HG02981 (cell line): ENCODE measurements around the gene HHIPL1.
"Not testable (repeated sequence)": the region's sequence is repeated elsewhere in the genome, so short reads cannot be mapped to it uniquely, and the experiment has no call there.

Experiments
- ATAC-seq: cut with Tn5 transposase; IDR thresholded peaks from one replicate; pipeline ENCODE4 v1.9.1; 2021; ENCODE audit warnings: mild to moderate bottlenecking, moderate library complexity; ENCODE audit not compliant: unreplicated experiment

The HHIPL1 gene

GRCh38 chr14:99658218-99658845 is 13.4 kb downstream of the HHIPL1 start:
- ATAC-seq, result no peak

DNA sequence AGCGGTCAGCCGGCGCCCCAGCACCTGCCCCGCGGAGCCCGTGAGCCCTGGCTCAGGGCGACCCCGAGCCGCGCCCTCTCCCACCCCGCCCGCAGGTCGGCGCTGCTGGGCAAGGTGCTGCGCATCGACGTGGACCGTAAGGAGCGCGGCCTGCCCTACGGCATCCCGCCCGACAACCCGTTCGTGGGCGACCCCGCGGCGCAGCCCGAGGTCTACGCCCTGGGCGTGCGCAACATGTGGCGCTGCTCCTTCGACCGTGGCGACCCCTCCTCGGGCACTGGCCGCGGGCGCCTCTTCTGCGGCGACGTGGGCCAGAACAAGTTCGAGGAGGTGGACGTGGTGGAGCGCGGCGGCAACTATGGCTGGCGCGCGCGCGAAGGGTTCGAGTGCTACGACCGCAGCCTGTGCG is 14.4 kb downstream of the HHIPL1 start:
- no peak for ATAC-seq

GRCh38 chr14:99660006-99660566 is 15.2 kb downstream of the HHIPL1 start:
- ATAC-seq, result no peak

GRCh38 chr14:99660794-99661193 is 15.9 kb downstream of the HHIPL1 start:
- no peak for ATAC-seq

DNA sequence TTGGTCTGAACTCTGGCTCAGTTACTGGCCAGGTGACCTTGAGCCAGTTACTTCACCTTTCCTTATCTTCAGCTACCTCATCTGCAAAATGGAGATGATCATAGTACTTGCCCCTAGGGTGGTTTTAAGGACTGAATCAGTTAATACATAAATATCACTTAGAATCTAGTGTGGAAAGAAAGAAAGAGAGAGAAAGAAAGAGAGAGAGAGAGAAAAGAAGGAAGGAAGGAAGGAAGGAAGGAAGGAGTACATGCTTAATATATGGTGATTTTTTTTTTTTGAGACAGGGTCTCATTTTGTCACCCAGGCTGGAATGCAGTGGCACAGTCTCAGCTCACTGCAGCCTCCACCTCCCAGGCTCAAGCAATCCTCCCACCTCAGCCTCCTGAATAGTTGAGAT is 16.3 kb downstream of the HHIPL1 start:
- ATAC-seq, result not testable (repeated sequence)

DNA sequence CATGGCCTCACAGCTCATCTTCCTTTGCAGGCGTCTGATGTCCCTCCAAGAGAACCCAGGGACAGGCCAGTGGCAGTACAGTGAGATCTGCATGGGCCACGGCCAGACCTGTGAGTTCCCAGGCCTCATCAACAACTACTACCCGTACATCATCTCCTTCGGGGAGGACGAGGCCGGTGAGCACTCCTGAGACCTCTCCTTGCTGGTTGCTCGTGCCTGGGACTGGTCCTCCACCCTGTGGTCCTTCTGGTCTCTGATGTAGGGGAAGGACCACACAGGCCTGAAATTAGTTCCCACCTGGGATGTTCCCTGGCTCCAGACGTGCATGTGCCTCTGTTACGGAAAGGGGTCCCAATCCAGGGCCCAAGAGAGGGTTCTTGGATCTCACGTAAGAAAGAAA is 17.9 kb downstream of the HHIPL1 start:
- ATAC-seq, result no peak

DNA sequence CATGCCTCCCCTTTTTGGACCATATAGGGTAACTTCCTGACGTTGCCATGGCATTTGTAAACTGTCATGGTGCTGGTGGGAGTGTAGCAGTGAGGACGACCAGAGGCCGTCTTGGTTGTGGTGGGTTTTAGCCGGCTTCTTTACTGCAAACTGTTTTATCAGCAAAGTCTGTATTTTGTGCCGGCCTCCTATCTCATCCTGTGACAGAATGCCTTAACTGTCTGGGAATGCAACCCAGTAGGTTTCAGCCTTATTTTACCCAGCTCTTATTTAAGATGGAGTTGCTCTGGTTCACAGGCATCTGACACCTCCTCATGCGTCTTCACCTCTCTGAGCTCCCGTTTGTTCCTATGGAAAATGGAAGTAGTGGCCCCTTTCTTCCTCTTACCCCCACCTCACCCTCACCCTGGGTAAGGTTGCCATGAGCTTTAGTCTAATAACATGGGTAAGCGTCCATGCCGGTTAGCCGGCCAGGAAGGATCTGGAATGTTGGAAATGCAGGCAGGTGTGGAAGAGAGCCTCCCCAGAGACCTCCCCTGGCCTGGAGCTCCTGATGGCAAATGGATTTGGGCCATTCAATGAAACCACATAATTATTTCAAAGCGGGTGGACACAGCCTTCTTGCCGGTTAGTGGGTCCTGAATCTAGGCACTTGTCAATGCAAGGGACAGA is 18.6 kb downstream of the HHIPL1 start:
- no peak for ATAC-seq

DNA sequence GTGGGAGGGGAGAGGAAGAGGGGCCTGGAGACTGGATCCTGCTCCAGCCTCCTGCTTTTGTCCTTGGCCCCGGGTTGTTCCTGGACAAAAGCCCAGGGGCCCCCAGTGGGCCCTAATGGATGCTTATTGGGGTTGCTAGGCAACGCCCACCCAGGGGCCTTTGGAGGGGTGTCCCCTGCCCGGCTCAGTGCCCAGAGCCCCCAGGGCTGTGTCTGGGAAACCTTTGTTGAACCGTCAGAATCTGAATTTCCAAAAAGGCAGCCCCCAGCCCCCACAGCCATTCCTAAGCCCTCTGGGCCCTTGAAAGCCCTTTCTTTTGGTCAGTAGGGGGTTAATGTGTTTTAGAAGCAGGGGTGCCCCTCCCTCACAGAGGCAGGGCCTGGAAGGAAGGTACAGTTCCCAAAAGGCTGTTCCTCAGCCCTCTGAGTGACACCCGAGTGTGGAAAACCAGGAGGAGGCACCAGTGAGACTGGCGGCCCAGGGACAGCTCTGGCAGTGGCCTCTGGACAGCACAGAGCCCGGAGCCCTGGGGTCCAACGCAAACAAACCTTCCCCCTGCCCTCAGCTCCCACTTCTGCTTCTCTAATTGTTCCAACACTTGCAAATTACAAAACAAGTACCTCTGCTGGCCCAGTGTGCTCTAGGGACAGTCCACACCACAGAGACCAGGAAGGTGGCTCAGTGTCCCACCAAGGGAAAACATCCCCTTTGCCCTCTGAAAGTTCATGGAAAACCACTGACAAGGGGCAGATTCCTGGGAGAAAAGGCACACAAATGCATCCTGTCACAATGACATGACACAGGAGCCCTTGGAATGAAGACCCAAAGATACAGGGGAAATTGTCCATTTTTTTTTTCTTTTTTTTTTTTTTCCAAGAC is 19.4 kb downstream of the HHIPL1 start:
- no peak for ATAC-seq

DNA sequence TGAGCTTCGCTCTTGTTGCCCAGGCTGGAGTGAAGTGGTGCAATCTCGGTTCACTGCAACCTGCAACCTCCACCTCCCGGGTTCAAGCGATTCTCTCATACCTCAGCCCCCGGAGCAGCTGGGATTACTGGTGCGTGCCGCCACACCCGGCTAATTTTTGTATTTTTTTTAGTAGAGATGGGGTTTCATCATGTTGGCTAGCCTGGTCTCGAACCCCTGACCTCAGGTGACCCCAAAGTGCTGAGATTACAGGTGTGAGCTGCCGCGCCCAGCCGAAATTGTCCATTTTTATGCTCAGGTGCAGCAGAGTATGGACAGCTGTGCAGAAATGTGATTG is 20.0 kb downstream of the HHIPL1 start:
- no peak for ATAC-seq

DNA sequence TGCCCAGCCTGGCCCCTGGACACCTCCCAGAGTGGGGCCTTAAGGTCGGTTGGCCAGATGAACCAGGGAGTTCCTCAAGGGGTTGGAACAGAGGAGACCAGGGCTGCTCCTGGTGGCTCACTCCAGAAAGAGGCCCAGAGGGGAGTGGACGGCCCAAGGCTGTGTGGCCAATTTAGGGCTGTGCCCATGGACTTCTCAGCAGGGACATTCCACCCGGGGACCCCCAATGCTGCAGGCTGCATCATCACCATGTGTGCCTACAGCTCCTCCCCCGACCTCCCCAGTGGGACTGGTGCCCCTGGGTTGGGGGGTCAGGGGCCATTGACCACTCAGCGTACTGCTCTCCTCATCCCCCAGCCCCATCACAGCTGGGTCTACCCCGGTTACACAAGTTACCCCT is 21.6 kb downstream of the HHIPL1 start:
- no peak for ATAC-seq

DNA sequence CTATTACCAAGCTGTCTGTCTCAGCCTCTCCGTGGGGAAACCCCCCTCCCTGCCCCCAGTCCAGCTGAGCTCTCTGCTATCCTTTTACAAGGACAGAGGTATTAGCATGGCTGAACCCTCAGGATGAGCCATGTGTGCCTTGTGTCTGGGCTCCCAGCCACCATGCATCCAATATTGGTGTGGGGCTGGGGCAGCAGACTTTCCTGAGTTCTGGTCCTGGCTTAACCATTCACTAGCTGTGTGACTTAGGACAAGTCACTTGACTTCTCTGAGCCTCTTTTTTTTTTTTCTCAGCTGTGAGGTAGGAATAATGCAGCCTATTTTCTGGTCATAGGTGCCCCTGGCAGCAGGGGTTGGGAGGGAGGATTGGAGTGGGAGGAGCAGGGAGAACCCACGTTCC is 22.1 kb downstream of the HHIPL1 start:
- ATAC-seq, result no peak

- ATAC-seq, result no peak
Observed at GRCh38 chr14:99667821-99668220, 22.9 kb downstream of the HHIPL1 start.

DNA sequence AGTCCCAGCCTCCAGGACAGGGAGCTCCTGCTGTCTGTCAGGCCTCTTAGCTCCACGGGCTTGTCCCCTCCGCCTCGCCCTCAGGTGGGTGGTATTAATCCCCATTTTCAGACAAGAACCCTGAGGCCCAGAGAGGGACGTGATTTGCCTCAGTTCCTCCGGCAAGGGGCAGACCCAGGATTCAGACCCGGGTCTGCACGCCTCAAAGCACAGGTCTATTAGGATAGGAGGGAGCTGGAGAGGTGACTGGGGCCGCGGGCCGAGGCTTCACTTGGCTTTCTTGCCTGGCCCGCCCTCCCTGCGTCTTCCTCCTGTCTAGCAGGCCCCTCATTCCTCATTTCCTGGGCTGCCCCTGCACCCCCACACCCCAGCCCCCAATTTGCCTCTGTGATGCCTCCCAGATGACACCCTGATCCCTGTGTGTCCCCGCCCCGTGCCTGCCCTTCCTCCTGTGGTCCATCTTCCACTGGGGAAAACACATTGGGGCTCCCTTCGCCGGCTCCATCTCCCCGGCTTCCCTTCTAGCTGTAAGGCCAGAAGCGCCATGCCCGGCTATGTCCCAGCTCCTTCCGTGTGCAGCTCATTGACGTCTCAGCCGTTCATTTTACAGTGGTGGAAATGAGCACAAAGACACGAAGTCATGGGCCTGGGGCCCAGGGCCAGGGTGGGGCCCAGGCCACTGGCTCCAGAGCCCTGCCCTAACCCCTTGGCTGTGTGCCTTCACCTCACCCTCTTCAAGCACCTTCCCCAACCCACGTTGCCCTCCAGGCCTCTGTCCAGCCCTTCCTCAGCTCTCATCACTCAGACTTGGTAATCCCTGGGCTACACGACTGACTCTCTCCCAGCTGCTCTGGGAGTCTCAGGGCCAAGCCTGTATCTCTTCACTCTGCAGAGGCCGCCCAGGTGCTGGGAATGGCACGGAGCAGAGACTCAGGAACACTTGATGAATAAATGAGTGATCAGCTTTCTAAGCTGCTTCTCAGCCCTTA is 23.7 kb downstream of the HHIPL1 start:
- no peak for ATAC-seq

- ATAC-seq, result no peak
Observed at GRCh38 chr14:99670361-99671234, 25.7 kb downstream of the HHIPL1 start.

DNA sequence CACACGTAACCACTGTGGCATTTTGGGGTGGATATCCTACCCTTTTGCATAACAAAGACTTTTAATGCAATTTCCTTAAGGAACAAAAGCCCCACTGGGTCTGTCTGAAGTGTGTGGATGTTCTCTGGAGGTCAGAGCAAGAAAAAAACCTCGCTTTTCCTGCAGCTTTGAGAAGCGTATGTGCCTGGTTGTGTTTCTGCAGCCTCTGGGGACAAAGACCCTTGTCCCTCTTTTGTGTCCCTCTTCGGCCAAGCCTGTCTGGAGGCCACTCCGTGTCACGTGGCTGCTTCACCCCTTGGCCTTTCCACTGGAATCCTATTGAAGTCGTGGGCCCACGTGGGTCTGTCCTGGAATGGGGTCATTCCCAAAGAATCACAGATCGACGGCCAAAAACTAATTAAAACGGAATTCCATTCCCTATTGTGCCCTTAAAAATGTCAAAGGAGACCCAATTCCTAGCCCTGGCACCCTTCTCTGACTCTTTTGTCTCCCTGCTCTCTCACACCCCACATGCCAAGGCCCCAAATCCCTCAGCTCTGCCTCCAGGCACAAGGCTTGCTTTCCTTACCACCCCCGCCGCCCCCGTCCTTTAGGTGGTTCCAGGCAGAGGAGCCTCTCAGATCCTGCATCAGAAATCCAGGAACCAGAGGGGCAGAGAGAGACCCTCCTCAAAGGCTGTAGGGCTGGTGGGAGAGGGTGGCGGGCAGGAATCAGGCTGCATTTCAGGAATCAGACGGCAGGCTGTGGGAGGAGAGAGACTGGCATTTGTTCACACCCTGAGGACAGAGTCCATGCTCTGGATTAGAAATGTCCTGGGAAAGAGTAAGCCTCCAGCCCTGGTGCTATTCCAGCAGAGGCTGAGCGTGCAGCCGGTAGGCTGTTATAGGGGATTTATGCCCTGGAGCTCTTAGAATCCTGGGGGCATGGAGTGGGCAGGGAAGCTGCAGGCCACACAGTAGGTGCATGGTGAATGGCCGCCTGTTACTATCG is 26.6 kb downstream of the HHIPL1 start:
- ATAC-seq, result no peak

DNA sequence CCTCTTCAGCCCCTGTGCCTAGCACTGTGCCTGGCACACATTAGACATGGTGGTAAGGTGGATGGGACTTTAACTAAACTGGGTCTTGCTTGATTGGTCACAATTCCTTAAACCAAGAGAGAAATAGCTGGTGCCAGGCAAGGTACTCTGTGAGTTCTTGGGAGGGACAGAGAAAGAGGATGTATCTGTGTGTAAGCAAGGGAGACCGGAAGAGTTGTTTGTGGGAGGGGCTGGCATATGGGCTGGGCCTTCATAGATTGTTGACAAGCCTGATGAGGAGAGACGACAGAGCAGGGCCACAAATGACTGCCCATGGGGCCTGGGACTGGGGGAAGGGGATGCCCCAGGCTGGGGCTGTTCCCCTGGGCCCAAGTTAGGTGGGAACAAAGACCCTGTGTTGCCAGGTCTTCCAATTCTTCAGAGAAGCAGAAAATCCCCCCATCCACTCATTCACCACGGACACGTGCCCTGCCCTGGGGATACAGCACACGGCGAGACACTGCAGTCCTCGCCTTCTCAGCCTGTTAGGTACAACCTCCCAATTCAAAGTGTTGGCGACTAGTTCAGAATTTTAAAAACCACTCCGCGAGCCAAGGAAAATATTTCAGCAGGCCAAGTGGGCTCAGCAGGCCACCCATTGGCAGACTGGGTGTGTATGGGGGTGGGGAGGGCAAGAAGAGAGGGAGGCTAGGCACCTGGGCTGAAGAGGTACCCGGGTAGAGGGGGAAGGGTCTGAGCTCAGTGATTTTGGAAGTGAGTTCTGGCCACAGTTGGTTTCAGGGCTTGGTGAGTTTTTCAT is 27.8 kb downstream of the HHIPL1 start:
- no peak for ATAC-seq

DNA sequence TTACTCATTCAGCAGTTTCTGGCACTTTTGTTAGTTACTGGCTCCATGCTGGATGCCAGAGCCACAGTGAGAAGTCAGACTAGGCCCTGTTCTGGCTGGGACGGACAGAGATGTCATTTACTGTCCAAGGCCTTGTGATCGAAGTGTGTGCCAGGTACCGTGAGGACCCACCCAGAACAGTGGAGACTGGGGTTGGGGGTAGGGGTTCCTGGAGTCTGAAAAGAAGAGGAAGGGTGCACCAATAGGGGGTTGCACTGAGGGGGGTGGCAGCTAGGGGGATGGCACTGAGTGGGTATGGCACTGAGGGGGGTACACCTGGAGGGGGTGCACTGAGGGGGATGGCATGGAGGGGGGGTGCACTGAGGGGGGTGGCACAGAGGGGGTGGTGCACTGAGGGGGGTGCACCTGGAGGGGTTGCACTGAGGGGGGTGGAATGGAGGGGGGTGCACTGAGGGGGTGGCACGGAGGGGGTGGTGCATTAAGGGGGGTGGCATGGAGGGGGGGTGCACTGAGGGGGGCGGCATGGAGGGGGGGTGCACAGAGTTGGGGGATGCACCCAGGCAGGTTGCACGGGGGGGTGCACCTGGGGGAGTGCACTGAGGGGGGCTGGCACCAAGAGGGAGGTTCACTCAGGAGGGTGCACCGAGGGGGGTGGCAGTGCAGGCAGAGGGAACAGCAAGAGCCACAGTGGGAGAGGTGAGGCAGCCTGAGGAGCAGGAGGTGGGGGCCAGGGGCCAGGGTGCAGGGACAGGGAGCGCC is 28.6 kb downstream of the HHIPL1 start:
- ATAC-seq, result no peak
